GM21529 (cell line): ENCODE data around the gene EXOC7.
"Not testable (repeated sequence)": the region's sequence is repeated elsewhere in the genome, so short reads cannot be mapped to it uniquely, and the experiment has no call there.

Experiments used
- ATAC-seq: cut with Tn5 transposase; IDR thresholded peaks from one replicate; pipeline ENCODE4 v1.9.1; 2021; ENCODE audit not compliant: unreplicated experiment

The EXOC7 gene

GRCh38 chr17:76088868-76089576 is 14.6 kb downstream of the EXOC7 start:
- no peak for ATAC-seq

GRCh38 chr17:76088041-76088867 is 15.3 kb downstream of the EXOC7 start:
- ATAC-seq = no peak

- no peak for ATAC-seq
Observed at GRCh38 chr17:76087531-76087930, 16.1 kb downstream of the EXOC7 start.

GRCh38 chr17:76086384-76086783 is 17.2 kb downstream of the EXOC7 start:
- ATAC-seq = no peak

- no peak for ATAC-seq
Observed at GRCh38 chr17:76085731-76086366, 17.7 kb downstream of the EXOC7 start.

- no peak for ATAC-seq
Observed at GRCh38 chr17:76085066-76085730, 18.4 kb downstream of the EXOC7 start.

GRCh38 chr17:76083536-76084182 is 19.9 kb downstream of the EXOC7 start:
- ATAC-seq = no peak

- no peak for ATAC-seq
Observed at GRCh38 chr17:76082326-76083251, 21.0 kb downstream of the EXOC7 start.

GRCh38 chr17:76081295-76082210 is 22.0 kb downstream of the EXOC7 start:
- ATAC-seq = no peak

- ATAC-seq = no peak
Observed at GRCh38 chr17:76080768-76081287, 22.8 kb downstream of the EXOC7 start.

GRCh38 chr17:76079956-76080767 is 23.4 kb downstream of the EXOC7 start:
- ATAC-seq = no peak

- ATAC-seq = no peak
Observed at GRCh38 chr17:76079535-76079955, 24.0 kb downstream of the EXOC7 start.

GRCh38 chr17:76078860-76079534 is 24.6 kb downstream of the EXOC7 start, which contains the start of gene ZACN:
Gene ZACN, plus strand, starts transcription at chr17:76079182. Its CDS starts 83 bp downstream, at chr17:76079265.
- ATAC-seq = no peak

- not testable (repeated sequence) for ATAC-seq
Observed at GRCh38 chr17:76078370-76078769, 25.2 kb downstream of the EXOC7 start.

GRCh38 chr17:76077584-76078110 is 25.9 kb downstream of the EXOC7 start:
- ATAC-seq = no peak

GRCh38 chr17:76076765-76077583 is 26.6 kb downstream of the EXOC7 start:
- ATAC-seq = no peak
